ENCODE results near the gene WDPCP.

DNA sequence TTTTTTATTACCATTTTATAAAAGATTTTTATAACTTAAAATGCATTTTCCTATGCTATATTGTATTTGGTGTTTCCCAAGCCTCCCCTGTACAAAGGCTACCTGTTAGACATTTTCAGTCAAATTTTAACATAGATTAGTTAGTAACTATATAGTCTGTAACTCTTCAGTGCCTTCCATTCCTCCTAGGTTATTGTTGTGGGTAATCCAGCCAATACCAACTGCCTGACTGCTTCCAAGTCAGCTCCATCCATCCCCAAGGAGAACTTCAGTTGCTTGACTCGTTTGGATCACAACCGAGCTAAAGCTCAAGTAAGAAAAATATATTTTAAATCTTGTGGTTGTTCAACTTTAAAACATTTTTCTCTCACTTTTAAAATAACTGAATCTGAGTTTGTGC, 10.7 kb upstream of the WDPCP start:
- TF ChIP-seq CTCF (IDR thresholded peaks at IDR 0.05 in 8 of 11, conservative IDR thresholded peaks at IDR 0.05 in 3 of 11) (no peak), POLR2A (IDR thresholded peaks at IDR 0.05) (no peak)

All from spleen (tissue), 7 donors.